ENCODE results near the gene CPB1. TPM values are rescaled to one million over a fixed set of nuclear protein-coding genes. Genes with fewer than 3 reads are reported as not detected.

The CPB1 gene
- total and polyA plus RNA-seq, 2 of the 8 experiments (the other 6 are each of a cell fraction or from before 2014, with no cell fraction given) = not detected

GRCh38 chr3:148797795-148798194 is 29.8 kb upstream of the CPB1 start:
- CTCF ChIA-PET (ENCODE audit: partially characterized antibody) = interaction anchor here (1.0 to 1.3 kb wide), 6 partner anchors 12 to 143 kb away, joined by 3 to 4 read pairs (median 3); no protein-coding TSS in a partner anchor
- H3K4me2 ChIP-seq (ENCODE audit: insufficient read depth in 1 of 2, low read depth in 2 of 2, low read length in 2 of 2) = 0 out of 4 replicates have a peak overlapping the region, but pooled peaks of 1 of the 2 experiments have one; percentile 6

More at GRCh38 chr3:148797795-148798194, 29.8 kb upstream of the CPB1 start:
- no peak overlapping the region for H2BK5ac ChIP-seq (ENCODE audit: low read depth, low read length)
- H4K20me1 ChIP-seq (replicated peaks in 1 of 2; ENCODE audit: control insufficient read depth in 1 of 2, insufficient read depth in 2 of 2, low read length in 2 of 2) = no peaks in the 10 kb centered on the region
- H3K9ac ChIP-seq (replicated peaks in 1 of 4; ENCODE audit: extremely low read depth in 1 of 4, low read depth in 3 of 4, low read length in 3 of 4) = no peak overlapping the region
- no peaks in the 10 kb centered on the region for H3K36me3 ChIP-seq (ENCODE audit: control insufficient read depth in 2 of 4, insufficient read depth in 4 of 4, low read length in 3 of 4)
- no peak overlapping the region for H2AK5ac ChIP-seq (ENCODE audit: low read depth, low read length)
- no peak overlapping the region for H3K18ac ChIP-seq (ENCODE audit: extremely low read depth, low read length)
- H2BK12ac ChIP-seq (ENCODE audit: low read depth, low read length) = no peak overlapping the region
- no peak overlapping the region for H3K4ac ChIP-seq (replicated peaks; ENCODE audit: insufficient read length, low read depth, low read length)
- no peaks in the 10 kb centered on the region for H3K27me3 ChIP-seq (replicated peaks in 1 of 4; ENCODE audit: control insufficient read depth in 3 of 4, extremely low read depth in 1 of 4, insufficient read depth in 3 of 4, low read length in 3 of 4)
- no peak overlapping the region for H3K27ac ChIP-seq (ENCODE audit: low read depth, low read length)
- H3K56ac ChIP-seq (replicated peaks; ENCODE audit: insufficient read length, low read depth, low read length) = no peak overlapping the region
- H2AFZ ChIP-seq (ENCODE audit: low read length) = no peak overlapping the region
- peaks cover 0 to 11% (median 4%) of the 10 kb centered on the region in 4 experiments; a peak in 3 of 7 replicates for H3K4me1 ChIP-seq (replicated peaks in 1 of 4; ENCODE audit: control insufficient read depth in 3 of 4, insufficient read depth in 4 of 4, low read length in 3 of 4)
- WGBS, 2 experiments (ENCODE audit: extremely low coverage in 1 of 2, insufficient coverage in 1 of 2, insufficient read length in 1 of 2, insufficient replicate concordance in 2 of 2, low coverage in 1 of 2, low lambda C conversion rate in 2 of 2, missing lambda C conversion rate in 1 of 2) = 63% methylated on average over 2 of the region's 2 CpGs; no CpG with 5 or more reads in 1 of the 2 experiments
- no peak overlapping the region for H2BK20ac ChIP-seq (ENCODE audit: low read length)
- H3K14ac ChIP-seq (ENCODE audit: insufficient read length) = no peak overlapping the region
- H3K79me1 ChIP-seq (ENCODE audit: low read depth, low read length) = no peaks in the 10 kb centered on the region
- POLR2A ChIA-PET (ENCODE audit: partially characterized antibody) = no interaction called here
- FAIRE-seq (peak; percentile 70), DNase-seq (ENCODE audit: low read depth in 1 of 2, low spot score in 2 of 2) (no peak)
- H4K8ac ChIP-seq (ENCODE audit: extremely low read depth, insufficient read depth, low read length) = no peak overlapping the region
- H4K91ac ChIP-seq (replicated peaks; ENCODE audit: insufficient read length, low read length) = no peak overlapping the region
- no peak overlapping the region for H2BK120ac ChIP-seq (replicated peaks; ENCODE audit: low read depth, low read length)
- H3K23me2 ChIP-seq (ENCODE audit: low read depth, low read length) = no peaks in the 10 kb centered on the region
- no peak for TF ChIP-seq CEBPB (IDR thresholded peaks at IDR 0.05; ENCODE audit: low read depth, low read length)
- no peaks in the 10 kb centered on the region for H3K79me2 ChIP-seq (ENCODE audit: control insufficient read depth in 1 of 2, insufficient read depth in 2 of 2, low read length in 2 of 2)
- no peak overlapping the region for H3K4me3 ChIP-seq (ENCODE audit: extremely low read depth in 1 of 4, insufficient read depth in 2 of 4, low read depth in 3 of 4, low read length in 4 of 4)
- H3K23ac ChIP-seq (ENCODE audit: insufficient read length) = no peak overlapping the region
- H3K9me3 ChIP-seq (ENCODE audit: insufficient read depth in 2 of 2, low read depth in 1 of 2, low read length in 1 of 2) = no peaks in the 10 kb centered on the region
- no peak overlapping the region for H2BK15ac ChIP-seq (ENCODE audit: low read length)
- no peak overlapping the region for H4K5ac ChIP-seq (ENCODE audit: insufficient read length, low read depth, low read length)
